Progenitor cell of endocrine pancreas (in vitro differentiated cells): ENCODE data around the gene NKX1-2. TPM values are rescaled to one million over a fixed set of nuclear protein-coding genes. Genes with fewer than 3 reads are reported as not detected.

Experiments
- DNase-seq: peaks from one replicate; pipeline ENCODE4 v3.0.0; 2021; ENCODE audit warnings: low spot score; ENCODE audit not compliant: unreplicated experiment
- H3K27ac Mint-ChIP-seq: 2 replicates; pipeline ENCODE4 v1.8.0; 2021; ENCODE audit warnings: mild to moderate bottlenecking, moderate library complexity, mixed read lengths
- H3K27me3 Mint-ChIP-seq: 2 replicates; pipeline ENCODE4 v1.8.0; 2021; ENCODE audit warnings: mixed read lengths
- H3K36me3 Mint-ChIP-seq: 2 replicates; pipeline ENCODE4 v1.8.0; 2022; ENCODE audit warnings: mixed read lengths; ENCODE audit not compliant: insufficient read depth
- H3K4me1 Mint-ChIP-seq: 2 replicates; pipeline ENCODE4 v1.8.0; 2021; ENCODE audit warnings: low read depth, mixed read lengths
- H3K4me3 Mint-ChIP-seq: 2 replicates; pipeline ENCODE4 v1.8.0; 2021; ENCODE audit warnings: low read depth, mild to moderate bottlenecking, moderate library complexity, mixed read lengths
- H3K9me3 Mint-ChIP-seq: 2 replicates; pipeline ENCODE4 v1.8.0; 2021; ENCODE audit warnings: low read depth, mixed read lengths
- total RNA-seq: library from RNA; stranded (reverse); gene quantifications from 2 replicates; pipeline ENCODE4 v1.2.1, GENCODE V29; 2021
- TF ChIP-seq, protein P1 (sequence below): fragments of 200-600 bp; sonication (generic); IDR thresholded peaks from one replicate; pipeline ENCODE4 v1.5.0; 2021; ENCODE audit warnings: antibody characterized with exemption, mild to moderate bottlenecking; ENCODE audit not compliant: unreplicated experiment

NKX1-2 gene
- total RNA-seq, 1 donor from 2014 or later: not detected

DNA sequence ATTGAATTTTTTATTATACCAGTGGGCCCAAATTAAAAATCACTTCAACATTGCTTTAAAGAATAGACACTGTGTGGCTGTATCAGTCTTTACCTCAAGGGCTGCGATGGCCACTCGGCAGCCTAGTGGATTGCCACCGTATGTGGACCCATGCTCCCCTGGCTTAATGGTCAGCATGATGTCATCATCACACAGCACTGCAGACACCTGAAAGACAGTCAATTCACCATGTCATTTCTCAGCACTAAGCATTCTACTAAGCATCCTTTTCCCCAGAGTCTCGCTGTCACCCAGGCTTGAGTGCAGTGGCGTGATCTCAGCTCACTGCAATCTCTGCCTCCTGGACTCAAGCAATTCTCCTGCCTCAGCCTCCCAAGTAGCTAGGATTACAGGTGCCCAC, 48.2 kb downstream of the NKX1-2 start:
- no peak overlapping the region for H3K27ac Mint-ChIP-seq
- H3K4me3 Mint-ChIP-seq: no peak overlapping the region
- DNase-seq: no peak
- TF ChIP-seq, protein P1, sequence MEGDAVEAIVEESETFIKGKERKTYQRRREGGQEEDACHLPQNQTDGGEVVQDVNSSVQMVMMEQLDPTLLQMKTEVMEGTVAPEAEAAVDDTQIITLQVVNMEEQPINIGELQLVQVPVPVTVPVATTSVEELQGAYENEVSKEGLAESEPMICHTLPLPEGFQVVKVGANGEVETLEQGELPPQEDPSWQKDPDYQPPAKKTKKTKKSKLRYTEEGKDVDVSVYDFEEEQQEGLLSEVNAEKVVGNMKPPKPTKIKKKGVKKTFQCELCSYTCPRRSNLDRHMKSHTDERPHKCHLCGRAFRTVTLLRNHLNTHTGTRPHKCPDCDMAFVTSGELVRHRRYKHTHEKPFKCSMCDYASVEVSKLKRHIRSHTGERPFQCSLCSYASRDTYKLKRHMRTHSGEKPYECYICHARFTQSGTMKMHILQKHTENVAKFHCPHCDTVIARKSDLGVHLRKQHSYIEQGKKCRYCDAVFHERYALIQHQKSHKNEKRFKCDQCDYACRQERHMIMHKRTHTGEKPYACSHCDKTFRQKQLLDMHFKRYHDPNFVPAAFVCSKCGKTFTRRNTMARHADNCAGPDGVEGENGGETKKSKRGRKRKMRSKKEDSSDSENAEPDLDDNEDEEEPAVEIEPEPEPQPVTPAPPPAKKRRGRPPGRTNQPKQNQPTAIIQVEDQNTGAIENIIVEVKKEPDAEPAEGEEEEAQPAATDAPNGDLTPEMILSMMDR: no peak
- no peaks in the 10 kb centered on the region for H3K27me3 Mint-ChIP-seq
- H3K4me1 Mint-ChIP-seq: peaks cover 7% of the 10 kb centered on the region
- no peaks in the 10 kb centered on the region for H3K9me3 Mint-ChIP-seq
- H3K36me3 Mint-ChIP-seq: peaks cover 23% of the 10 kb centered on the region

Other genes starting within 250 kb of the NKX1-2 start
- gene OAT, start 31.1 kb downstream of the NKX1-2 start, total RNA-seq: 35.0 and 37.1 TPM in 2 replicates
- 15.2 and 16.9 TPM in 2 replicates for gene LHPP, start 11.8 kb upstream of the NKX1-2 start, total RNA-seq